Measurements from ENCODE around the gene FHIP1A. TPM values are rescaled to one million over a fixed set of nuclear protein-coding genes. Genes with fewer than 3 reads are reported as not detected.

Gene FHIP1A
- total and polyA plus RNA-seq, 2 of the 8 experiments (the other 6 are each of a cell fraction or from before 2014, with no cell fraction given), result 17.9 to 75.2 TPM

DNA sequence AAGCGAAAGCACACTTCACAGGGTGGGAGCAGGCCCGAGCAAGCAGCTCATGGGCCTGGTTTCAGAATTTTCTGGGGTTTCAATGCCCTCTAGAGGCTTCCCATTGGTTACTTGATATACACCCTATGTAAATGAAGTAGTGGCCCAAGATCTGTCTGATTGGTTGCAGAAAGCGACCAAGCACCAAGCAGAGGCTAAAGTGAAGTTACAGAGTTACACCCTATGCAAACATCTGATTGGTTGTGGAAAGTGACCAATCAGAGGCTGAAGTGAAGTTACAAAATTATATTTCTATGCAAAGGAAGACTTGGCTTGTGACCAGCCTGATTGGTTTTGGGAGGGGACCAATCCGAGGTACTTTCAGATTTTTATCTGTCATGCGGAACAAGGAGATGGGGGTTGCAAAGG is 8.2 kb downstream of the FHIP1A start (continued):
- TF ChIP-seq FOSL1 (IDR thresholded peaks at IDR 0.05; ENCODE audit: insufficient read depth, low read depth, low read length) (no peak), PHF8 (conservative IDR thresholded peaks at IDR 0.05; ENCODE audit: low read depth, low read length) (no peak), HDAC2 (IDR thresholded peaks at IDR 0.05; ENCODE audit: borderline replicate concordance in 1 of 2, low read depth in 2 of 2, low read length in 2 of 2) (no peak), BRCA1 (IDR thresholded peaks at IDR 0.05; ENCODE audit: low read depth, low read length) (no peak), TAF1 (IDR thresholded peaks at IDR 0.05; ENCODE audit: low read depth, low read length) (no peak), BACH1 (IDR thresholded peaks at IDR 0.05; ENCODE audit: low read length) (no peak)

All from H1 (cell line).